HEK293 (cell line): ENCODE data around the gene CEBPE.

ENCODE experiments used
- CTCF ChIP-seq: fragments of 450-650 bp; formaldehyde crosslinking; IDR thresholded peaks from 2 replicates; pipeline ENCODE4 v1.5.1; 2016; ENCODE audit warnings: missing biosample characterization, missing genetic modification characterization
- KLF9 ChIP-seq: fragments of 450-650 bp; formaldehyde crosslinking; IDR thresholded peaks from 2 replicates; pipeline ENCODE4 v1.5.1; 2016; ENCODE audit warnings: missing biosample characterization, missing genetic modification characterization, low read depth
- PRDM4 ChIP-seq: fragments of 450-650 bp; formaldehyde crosslinking; IDR thresholded peaks from 2 replicates; pipeline ENCODE4 v1.5.1; 2017; ENCODE audit warnings: missing biosample characterization, missing genetic modification characterization
- YY1 ChIP-seq: fragments of 450-650 bp; formaldehyde crosslinking; IDR thresholded peaks from 2 replicates; pipeline ENCODE4 v1.5.1; 2018; ENCODE audit warnings: missing biosample characterization, missing genetic modification characterization
- ZBTB11 ChIP-seq: fragments of 450-650 bp; formaldehyde crosslinking; conservative IDR thresholded peaks from 2 replicates; pipeline ENCODE4 v1.5.1; 2016; ENCODE audit warnings: low read depth, missing biosample characterization, missing genetic modification characterization
- ZBTB7A ChIP-seq: fragments of 450-650 bp; formaldehyde crosslinking; IDR thresholded peaks from 2 replicates; pipeline ENCODE4 v1.5.1; 2016; ENCODE audit warnings: low read depth, missing biosample characterization, missing genetic modification characterization
- ZNF121 ChIP-seq: fragments of 450-650 bp; formaldehyde crosslinking; IDR thresholded peaks from 2 replicates; pipeline ENCODE4 v1.5.1; 2016; ENCODE audit warnings: missing biosample characterization, missing genetic modification characterization
- ZNF140 ChIP-seq: fragments of 450-650 bp; formaldehyde crosslinking; IDR thresholded peaks from 2 replicates; pipeline ENCODE4 v1.5.1; 2016; ENCODE audit warnings: missing biosample characterization, missing genetic modification characterization
- ZNF521 ChIP-seq: fragments of 450-650 bp; formaldehyde crosslinking; IDR thresholded peaks from 2 replicates; pipeline ENCODE4 v1.5.1; 2017; ENCODE audit warnings: missing biosample characterization, mild to moderate bottlenecking, missing genetic modification characterization
- ZNF558 ChIP-seq: fragments of 450-650 bp; formaldehyde crosslinking; IDR thresholded peaks from 2 replicates; pipeline ENCODE4 v1.5.1; 2016; ENCODE audit warnings: missing biosample characterization, missing genetic modification characterization
- ZSCAN16 ChIP-seq: fragments of 450-650 bp; formaldehyde crosslinking; IDR thresholded peaks from 2 replicates; pipeline ENCODE4 v1.5.1; 2016; ENCODE audit warnings: missing biosample characterization, missing genetic modification characterization

- TF ChIP-seq ZBTB7A (tag by site-specific recombination) (no peak), KLF9 (no peak), ZNF521 (tag by site-specific recombination) (no peak), ZNF558 (tag by site-specific recombination) (no peak), CTCF (tag by site-specific recombination) (no peak), PRDM4 (tag by site-specific recombination) (no peak), ZSCAN16 (tag by site-specific recombination) (no peak), ZNF121 (tag by site-specific recombination) (no peak), YY1 (tag by site-specific recombination) (no peak), ZNF140 (no peak), ZBTB11 (no peak)
These were observed 48.2 kb upstream of the CEBPE start for GRCh38 chr14:23167116-23167847.
